AG09309 (cell line): ENCODE data around the gene ATXN2L.

ENCODE experiments used
- DNase-seq: peaks from one replicate; pipeline ENCODE4 v3.0.0-alpha.2; 2010; ENCODE audit warnings: low read depth
- H3K4me3 ChIP-seq: 2 replicates; pipeline ENCODE4 v1.5.1; 2011; ENCODE audit warnings: mild to moderate bottlenecking, low read depth, low read length, moderate library complexity; ENCODE audit not compliant: control insufficient read depth
- CTCF ChIP-seq: IDR thresholded peaks from 2 replicates; pipeline ENCODE4 v1.5.1; 2011; ENCODE audit warnings: mild to moderate bottlenecking, low read depth, low read length, inconsistent platforms; ENCODE audit not compliant: insufficient read depth, control insufficient read depth; ENCODE audit errors: missing control alignments

Gene ATXN2L

GRCh38 chr16:28834873-28835863 is 12.4 kb downstream of the ATXN2L start:
- H3K4me3 ChIP-seq, result no peak overlapping the region

DNA sequence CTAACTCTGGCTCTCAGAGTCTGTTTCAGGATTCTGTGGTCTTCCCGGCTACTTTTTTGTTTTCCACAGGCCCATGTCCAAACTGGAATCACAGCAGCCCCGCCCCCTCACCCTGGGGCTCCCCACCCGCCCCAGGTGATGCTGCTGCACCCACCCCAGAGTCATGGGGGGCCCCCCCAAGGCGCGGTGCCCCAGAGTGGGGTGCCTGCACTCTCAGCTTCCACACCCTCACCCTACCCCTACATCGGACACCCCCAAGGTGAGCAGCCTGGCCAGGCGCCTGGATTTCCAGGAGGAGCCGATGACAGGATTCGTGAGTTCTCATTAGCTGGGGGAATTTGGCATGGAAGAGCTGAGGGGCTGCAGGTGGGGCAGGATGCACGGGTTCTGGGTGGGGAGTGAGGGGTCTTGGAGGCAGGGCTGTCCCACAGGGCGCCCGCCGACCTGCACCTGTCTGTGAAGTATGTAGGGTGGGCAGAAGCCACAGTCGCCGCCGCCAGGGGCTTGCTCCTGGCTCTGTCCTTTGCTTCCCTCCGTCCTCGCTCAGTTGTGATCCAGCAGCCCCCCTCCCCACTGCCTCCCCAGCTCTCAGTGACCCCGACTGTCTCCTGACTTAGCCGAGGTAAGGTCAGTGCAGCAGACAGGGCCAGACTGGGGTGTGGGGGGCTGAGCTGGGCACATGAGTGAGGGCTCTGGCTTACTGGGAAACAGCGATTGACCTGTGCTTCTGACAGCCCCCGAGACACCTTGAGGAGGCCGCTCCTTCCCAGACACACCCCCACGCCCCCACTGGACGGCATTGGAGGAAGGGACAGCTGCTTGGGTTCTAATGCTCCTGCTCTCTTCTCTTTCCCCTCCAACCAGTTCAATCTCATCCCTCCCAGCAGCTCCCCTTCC is 13.3 kb downstream of the ATXN2L start:
- H3K4me3 ChIP-seq, result no peak overlapping the region
- TF ChIP-seq CTCF, result no peak
- DNase-seq, result no peak

More at GRCh38 chr16:28834873-28835863, 12.4 kb downstream of the ATXN2L start:
- DNase-seq, result no peak
- TF ChIP-seq CTCF, result no peak

GRCh38 chr16:28836761-28837064 is 13.9 kb downstream of the ATXN2L start:
- H3K4me3 ChIP-seq, result no peak overlapping the region
- TF ChIP-seq CTCF, result no peak
- no peak for DNase-seq

DNA sequence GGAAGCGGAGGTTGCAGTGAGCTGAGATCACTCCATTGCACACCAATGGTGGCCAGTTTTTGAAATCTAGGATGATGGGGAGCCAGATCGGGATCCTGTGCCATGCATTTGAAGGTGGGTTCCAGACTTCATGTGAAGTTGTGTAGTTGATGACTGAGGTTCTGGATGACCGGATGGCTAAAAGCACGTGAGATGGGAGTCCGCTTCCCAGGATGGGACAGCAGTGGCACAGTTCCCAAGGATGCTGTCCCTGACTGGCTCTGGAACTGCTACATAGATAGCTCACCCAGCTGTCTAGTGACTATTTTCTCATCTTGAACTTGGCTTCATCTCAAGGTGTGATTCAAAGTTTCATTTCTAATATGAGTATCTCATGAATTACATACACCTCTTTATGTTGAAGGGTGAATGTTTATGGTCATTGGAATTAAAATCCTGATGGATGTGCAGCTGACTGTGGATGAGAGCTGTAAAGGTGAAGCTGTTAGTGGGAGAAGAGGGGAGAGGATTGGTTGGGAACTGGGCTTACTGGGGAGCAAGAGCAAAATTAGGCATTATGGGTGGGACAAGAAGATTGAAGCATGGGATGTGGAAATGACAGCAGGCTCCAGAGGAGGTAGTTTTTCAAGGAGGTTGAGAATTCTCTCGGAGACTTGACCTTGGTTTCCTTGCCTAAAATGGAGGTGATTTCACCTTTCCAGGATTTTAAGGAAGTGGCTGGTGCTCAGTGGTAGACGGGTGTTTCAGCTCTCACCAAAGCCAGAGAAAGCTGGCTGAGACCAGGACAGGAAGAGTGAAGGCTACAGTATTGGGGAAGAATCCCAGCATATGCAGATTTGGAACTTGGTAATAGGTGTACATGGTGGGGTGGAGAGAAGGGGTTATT is 15.1 kb downstream of the ATXN2L start:
- no peak overlapping the region for H3K4me3 ChIP-seq
- DNase-seq, result no peak
- TF ChIP-seq CTCF, result no peak

DNA sequence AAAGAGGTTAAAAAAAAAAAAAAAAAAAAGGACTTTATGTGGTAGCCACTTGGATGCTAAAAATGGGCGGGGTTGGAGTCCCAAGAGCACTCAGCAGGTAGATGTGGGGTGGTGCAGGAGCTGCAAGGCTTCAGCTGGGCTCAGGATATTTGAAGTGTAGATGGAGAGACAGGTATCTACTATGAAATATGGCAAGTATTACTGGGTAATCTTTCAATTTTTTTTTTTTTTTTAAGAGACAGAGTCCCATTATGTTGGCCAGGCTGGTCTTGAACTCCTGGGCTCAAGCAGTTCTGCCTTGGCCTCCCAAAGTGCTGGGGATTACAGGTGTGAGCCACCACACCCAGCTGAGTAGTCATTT is 15.7 kb downstream of the ATXN2L start:
- no peak overlapping the region for H3K4me3 ChIP-seq
- DNase-seq, result no peak
- no peak for TF ChIP-seq CTCF

GRCh38 chr16:28839004-28839639 is 16.3 kb downstream of the ATXN2L start:
- DNase-seq, result no peak
- TF ChIP-seq CTCF, result no peak

More at GRCh38 chr16:28839004-28839639, 16.3 kb downstream of the ATXN2L start:
- no peak overlapping the region for H3K4me3 ChIP-seq
